NCI-H1092 treated with DMSO at 0.1 percent for 48 hours (cell line): ENCODE results near the gene TMBIM6.

Experiments used
- DNase-seq: peaks from one replicate; lab custom pipeline; 2025; lab: John Stamatoyannopoulos, UW

TMBIM6 gene

DNA sequence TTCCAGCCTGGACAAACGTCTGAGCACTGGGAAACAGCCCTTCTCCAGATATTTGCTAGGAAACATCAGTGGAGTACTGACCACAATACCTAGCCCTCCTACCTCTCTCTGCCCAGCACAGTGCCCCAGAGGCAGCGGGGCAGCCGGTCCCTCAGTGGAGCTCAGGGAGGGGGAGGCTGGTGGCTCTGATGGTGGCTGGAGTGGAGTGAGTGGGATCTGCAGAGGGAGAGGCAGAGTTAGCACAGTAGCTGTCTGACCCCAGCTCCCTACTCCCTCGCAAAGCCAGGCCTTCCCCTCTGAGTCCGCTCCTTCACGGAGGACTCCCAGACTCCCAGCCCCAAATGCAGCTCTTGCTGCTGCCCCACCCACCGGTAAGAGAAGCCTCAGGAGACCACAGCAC, 56.9 kb downstream of the TMBIM6 start:
- DNase-seq, result no peak

DNA sequence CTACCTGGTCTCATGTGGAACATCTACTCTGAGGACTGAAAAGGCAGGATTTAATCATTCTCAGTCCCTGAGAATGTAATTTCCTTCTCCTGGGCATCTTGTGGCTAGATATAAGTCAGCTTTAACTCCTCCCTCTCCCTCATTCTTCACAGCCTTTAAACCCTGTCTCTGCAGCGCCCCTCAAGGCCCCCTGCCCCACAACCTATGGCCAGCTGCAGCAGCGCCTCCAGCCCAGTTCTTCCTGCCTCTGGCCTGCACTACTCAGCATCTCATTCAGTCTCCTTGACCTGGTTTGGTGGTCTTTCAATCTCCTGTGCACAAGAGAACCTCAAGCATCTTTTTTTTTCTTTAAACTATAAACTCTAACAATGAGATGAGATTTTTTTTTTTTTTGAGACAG, 57.6 kb downstream of the TMBIM6 start:
- no peak for DNase-seq

DNA sequence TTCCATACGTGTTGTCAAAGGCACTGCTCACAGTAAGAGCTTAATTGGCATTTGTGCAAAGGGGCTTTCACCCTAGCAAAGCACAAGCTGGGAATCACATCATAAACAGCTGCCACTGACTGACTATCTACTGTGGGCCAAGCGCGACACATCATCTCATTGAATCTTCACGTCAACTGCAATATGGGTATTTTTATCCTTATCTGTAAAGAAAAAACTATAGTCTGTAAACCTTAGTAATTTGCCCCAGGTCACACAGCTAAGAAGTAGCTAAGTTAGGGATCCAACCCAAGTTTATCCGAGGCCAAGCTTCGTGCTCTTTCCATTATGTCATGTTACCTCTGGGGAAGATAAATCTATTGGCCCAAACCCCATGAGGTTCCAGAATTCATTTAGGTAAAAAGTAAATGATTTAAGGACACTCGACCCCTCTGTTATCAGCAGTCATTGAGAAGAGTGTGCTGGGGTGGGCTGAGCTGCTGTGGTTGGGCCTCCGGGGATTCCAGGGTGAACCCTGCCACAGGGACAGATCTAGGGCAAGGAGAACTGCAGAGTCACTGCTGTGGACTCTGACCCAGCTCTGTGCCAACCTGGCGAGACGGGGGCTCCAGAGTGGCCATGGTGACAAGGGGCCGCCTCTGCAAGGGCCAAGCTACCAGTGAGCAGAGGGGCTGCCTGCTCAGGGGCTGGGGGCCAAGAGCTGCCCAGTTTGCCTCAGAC, 59.2 kb downstream of the TMBIM6 start:
- no peak for DNase-seq

DNA sequence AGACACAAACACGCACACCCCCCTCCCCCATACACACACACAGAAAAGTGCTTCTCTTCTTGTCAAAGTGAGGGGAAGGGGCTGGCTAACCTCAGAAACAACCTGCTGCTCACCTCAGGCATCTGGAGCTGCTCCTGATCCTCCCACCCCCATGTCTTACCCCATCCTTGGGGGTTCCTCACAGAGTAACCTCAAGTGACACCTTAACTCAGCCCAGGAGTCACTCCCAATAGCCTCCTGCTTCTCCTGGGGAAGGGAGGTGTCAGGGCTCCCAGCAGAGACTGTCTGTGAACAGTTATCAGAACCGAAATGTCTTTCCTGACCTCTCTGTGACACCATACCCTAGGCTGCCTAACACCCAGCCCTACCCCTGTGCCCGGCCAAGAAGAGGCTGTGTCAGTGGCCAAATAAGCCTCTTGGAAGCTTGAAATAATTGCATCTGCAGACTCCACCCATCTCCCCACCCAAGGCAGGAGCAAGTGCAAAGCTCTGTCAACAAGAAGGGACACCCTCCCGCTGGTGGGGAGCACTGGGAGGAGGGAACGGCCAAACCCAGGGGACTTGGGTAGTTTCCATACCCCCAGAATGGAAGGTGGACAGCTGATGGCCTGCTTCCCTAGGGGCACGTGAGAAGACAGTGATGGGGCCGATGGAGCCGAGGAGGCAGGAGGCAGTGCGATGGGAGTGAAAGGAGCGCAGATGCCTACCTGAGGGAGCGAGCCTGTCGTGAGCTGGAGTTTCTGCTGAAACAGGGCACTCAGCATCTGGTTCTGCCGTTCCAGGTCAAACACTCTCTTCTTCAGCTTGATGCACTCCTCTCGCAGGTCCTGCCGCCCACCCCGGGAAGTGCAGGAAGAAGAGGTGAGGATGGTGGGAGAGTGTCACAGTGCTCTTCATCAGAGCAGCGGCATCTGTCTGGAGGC, 60.0 kb downstream of the TMBIM6 start:
- DNase-seq, result no peak

DNA sequence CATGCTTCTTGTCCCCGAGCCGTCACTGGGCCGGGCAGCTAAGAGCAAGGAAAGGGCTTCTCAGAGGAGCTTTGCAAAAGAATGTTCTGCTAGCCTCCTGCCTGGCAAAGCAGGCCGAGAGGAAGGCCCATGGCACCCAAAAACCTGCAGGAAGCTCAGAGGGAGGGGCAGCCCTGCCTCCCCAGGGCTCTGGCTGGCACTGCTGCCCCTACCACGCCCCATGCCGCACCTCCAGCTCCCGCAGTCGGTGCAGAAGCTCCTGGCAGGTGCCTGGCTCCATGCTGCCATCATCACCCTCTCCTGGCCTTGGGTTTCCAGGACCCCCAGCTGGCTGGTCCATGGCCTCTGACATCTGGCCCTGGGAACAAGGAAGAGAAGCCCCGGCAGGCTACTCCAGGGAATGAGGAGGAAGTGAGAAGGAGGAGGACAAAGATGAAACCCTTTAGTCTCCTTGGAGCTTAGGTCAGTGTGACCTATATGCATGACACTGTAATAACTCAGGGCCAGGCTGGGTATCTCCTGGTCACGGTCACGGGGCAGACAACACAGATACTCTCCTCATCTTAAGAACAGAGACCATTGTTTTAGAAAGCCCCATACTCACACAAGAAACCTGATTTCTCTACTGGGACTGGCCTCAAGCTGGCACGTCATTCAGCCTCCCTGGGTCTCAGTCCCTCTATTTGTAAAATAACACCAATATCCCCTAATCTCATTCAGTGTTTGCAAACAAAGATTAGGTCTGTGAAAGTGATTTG, 62.5 kb downstream of the TMBIM6 start:
- no peak for DNase-seq

DNA sequence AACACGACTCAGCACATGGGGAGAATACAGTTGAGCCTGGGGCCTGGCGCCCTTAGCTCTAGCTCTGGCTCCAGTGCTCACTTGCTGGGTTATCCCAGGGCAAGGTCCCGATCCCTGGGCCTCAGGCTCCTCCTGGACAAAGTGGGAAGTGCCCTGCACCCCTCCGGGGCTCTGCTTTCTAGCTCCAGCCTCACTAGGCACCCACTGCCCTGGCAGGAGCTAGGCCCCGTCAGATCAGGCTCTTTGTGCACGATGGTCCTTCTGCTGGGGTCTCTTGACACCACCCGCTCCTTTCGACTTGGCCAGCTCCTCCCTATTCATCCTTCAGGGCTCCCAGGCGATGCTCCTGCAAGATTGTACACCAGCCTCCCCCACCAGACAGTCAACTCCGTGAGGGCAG, 63.5 kb downstream of the TMBIM6 start:
- no peak for DNase-seq

DNA sequence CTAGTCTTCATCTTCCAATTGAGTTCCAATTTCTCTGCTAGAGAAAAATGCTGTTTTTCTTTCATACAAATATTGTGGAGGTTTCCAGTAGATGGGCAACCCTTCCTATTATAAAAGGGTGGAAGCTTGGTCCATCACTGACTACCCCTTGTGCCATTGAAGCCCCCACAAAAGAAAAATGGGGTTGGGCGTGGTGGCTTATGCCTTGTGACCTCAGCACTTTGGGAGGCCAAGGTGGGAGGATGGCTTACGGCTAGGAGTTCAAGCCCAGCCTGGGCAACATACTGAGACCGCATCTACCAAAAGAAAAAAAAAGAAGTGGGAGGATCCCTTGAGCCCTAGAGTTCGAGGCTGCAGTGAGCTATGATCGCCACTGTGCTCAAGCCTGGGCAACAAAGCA, 64.1 kb downstream of the TMBIM6 start:
- DNase-seq, result no peak

DNA sequence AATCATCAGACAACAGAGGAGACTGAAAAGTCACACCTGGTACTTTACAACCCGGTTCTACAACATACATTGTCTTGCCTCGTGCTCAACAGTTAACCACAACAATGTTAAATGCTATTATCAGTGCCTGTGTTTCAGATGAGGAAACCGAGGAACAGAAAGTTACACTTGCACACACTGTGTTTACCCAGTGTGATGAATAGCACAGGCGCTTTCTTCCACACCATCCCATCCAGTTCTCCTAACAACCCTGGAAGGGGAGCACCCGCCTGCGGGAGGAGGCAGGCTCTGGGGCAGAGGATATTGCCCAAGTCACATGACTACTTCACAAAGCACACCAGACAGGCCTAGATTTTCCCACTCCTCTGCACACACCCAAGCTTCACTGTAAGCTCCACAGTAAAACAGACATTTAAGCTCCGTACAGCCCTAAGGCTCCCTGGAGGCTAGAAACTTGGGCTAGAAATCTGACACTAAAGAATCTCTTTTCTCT, 65.0 kb downstream of the TMBIM6 start:
- no peak for DNase-seq

DNA sequence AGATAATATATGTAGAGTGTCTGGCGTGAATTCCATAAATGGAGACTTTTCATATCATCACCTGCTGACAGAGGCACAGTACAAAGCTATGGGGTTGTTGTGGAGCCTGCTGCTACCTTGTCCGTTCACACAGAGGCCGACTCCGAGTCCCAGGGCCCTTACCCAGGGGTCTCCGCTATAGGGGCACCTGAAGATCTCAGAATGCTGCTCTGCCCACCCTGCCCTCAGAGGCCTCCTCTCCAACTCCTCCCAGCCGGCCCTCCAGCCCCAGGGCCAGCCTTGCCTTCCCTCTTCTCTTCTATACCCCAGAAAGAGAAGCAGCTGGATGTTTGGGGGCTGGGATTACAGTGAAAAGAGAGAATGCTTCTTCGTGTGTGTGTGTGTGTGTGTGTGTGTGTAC, 65.5 kb downstream of the TMBIM6 start:
- DNase-seq, result no peak

DNA sequence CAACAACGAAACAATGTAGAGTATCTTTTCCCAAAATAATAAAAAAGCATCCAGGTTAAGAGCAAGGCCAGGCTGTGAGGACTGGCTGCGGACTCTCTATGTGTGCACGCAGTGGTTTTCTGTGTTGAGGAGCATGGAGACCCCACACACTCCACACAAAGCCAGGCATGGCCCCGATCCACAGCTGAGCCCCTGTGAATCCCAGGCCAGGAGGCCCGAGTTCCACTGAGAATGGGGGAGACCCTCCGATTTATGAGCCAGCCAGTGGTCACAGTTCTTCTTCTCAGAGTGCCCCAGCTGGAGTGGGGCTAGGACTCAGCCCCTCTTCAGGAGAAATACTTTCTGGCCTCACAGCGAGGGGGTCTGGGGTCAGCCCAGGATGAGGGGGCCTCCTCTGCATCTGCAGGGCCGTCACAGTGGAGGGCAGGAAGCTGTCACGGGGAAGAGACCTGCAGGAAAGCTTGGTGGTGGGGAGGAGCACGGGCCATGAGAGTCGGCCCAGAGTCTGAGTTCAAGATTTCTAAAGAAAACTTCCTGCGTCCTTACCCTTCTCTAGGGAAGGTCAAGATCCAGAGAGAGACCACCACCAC, 66.7 kb downstream of the TMBIM6 start:
- DNase-seq, result no peak

DNA sequence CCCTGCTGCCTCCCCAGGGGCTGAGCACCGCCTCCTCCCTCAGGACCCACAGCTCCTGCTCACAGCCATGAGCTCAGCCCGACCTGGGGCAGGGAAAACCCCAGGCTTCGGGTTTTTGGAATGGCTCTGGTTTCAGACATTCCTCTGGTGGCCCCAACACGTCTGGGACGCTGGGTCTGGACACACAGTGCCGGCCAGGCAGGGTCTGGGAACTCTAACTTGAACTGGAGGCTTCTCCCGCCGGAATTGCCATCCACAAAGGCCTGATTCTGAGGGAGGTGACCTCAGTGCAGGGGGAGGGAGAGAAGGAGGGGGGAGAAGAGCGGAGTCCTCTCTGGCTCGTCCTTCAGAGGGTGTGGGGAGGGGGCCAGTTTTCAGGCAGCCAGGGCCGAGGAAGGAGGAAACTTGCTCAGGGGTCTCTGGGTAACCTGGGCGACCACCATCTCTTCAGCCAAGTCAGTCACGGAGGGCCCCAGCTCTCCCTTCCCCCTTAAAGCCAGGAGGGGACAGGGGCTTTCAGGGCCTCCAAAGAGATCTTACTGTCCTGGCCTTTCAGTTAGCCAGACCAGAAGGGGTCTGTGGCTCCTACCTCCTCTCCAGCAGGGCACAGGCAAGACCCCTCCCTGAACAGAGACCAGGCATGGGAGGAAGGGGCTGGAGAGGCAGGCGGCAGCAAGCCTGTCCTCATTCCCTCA, 67.5 kb downstream of the TMBIM6 start:
- DNase-seq, result no peak

DNA sequence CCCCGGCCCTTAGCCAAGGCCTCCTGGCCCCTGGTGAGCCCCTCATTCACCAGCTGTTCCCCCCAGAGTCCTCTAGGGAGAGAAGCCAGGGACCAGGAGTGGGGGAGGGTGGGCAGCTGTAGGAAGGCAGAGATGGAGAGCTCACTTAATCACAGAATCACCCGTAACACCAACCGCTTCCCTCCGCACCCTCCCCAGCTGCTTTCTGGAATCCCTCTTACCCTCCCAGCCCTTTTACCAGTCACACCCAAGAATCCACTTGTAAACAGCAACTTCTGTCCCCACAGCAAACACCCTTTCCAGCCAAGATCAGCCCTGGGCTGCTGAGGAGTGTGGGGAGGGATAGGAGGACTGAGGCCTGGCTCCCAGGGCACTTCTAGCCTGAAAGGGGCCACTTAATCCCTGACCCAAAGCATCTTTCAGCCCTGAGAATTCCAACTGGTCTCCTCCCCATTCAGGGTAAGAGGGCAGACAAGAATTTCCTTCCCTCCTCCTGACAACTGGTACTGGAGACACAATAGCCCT, 68.1 kb downstream of the TMBIM6 start:
- DNase-seq, result no peak

DNA sequence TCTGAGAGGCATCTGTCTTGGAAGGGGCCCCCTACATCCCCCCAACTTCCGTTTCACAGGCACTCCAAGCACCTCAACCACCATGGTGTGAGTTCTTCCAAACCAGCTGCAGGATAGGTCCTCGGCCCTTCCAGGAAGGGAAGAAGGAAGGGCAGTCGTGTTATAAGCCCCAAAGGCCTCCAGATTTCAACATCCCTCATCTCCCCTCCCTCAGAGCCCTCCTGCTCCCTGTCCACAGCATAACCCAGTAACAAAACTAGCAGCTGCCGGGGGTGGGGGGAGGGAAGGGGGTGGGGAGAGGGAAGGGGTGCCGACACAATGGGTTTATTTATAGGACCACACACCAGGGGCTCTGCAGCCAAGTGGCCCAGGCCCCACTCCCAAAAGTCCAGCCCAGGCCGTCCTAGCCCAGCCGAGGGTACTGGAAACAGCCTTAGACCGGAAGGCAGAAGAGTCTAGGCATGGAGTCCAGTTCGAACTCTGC, 68.6 kb downstream of the TMBIM6 start:
- no peak for DNase-seq

DNA sequence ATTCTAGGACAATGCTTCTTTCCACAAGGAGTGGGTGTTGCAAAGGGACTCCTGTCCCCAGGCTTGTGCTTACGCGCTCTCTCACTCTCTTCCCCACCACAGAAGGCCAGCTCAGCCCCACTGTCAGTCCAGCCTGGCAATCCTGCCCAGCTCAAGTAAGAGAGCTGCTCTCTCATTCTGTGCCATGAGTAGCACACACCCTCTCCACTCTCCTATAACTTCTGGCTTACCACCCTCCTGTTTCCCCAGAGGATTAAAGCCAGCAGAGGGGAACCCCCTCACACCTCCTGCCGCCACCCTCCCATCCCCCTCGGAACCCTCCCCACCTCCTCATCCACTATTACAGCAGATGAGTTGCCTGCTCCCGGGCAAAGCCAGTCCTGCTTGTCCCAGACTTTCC, 69.8 kb downstream of the TMBIM6 start:
- DNase-seq, result no peak

DNA sequence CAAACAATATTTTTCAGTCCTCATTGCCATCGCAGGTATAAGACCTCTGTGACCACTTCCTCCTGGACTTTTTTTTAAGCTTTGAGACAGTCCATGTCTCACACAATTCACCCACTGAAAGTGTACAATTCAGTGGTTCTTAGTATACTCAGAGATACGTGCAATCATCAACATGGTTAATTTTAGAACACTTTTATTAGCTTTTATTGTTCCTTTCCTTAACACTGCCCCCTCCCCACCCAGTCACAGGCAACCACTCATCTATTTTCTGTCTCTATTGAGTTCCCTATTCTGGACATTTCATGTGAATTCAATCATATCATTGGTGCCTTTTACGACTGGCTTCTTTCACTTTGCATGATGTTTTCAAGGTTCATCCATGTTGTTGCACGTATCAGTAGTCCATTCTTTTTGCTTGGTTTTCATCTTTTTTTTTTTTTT, 70.6 kb downstream of the TMBIM6 start:
- DNase-seq, result no peak

DNA sequence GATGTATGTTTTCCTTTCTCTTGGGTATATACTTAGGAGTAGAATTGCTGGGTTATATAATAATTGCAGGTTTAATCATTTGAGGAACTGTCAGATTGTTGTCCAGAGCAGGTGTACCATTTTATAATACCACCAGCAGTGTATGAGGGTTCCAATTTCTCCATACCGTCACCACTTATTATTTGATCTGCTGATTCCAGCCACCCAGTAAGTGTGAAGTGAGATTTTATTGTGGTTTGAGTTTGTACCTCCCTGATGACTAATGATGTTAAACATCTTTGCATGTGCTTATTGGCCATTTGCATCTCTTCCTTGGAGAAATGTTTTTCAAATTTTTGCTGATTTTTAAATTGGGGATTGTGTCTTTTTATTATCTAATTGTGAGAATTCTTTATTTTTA, 71.8 kb downstream of the TMBIM6 start:
- DNase-seq, result no peak
